Endodermal cell (in vitro differentiated cells): ENCODE results near the gene TBC1D1. TPM values are rescaled to one million over a fixed set of nuclear protein-coding genes. Genes with fewer than 3 reads are reported as not detected.

Source experiments
- DNase-seq: peaks from one replicate; pipeline ENCODE4 v3.0.0-alpha.2; 2017
- H3K27ac ChIP-seq: 2 replicates; pipeline ENCODE4 v1.5.1; 2013; ENCODE audit warnings: mild to moderate bottlenecking, low read depth, low read length, moderate library complexity
- H3K27me3 ChIP-seq: 2 replicates; pipeline ENCODE4 v1.6.1; 2013; ENCODE audit warnings: mild to moderate bottlenecking, low read length, moderate library complexity; ENCODE audit not compliant: insufficient read depth, control insufficient read depth, poor library complexity, severe bottlenecking
- H3K36me3 ChIP-seq: 2 replicates; pipeline ENCODE4 v1.7.0; 2013; ENCODE audit warnings: mild to moderate bottlenecking, low read length, moderate library complexity; ENCODE audit not compliant: control insufficient read depth, insufficient read depth
- H3K4me1 ChIP-seq: one replicate; pipeline ENCODE4 v1.7.0; 2013; ENCODE audit warnings: low read length; ENCODE audit not compliant: control insufficient read depth, insufficient read depth
- H3K4me3 ChIP-seq: 2 replicates; pipeline ENCODE4 v1.5.1; 2013; ENCODE audit warnings: mild to moderate bottlenecking, low read length, moderate library complexity
- H3K9ac ChIP-seq: 2 replicates; pipeline ENCODE4 v1.6.1; 2013; ENCODE audit warnings: mild to moderate bottlenecking, low read length, moderate library complexity; ENCODE audit not compliant: poor library complexity, severe bottlenecking; ENCODE audit errors: extremely low read depth
- H3K9me3 ChIP-seq: 2 replicates; pipeline ENCODE4 v1.6.1; 2013; ENCODE audit warnings: mild to moderate bottlenecking, low read length, moderate library complexity; ENCODE audit not compliant: control insufficient read depth
- H3K27ac Mint-ChIP-seq: 2 replicates; pipeline ENCODE4 v1.8.0; 2020; ENCODE audit warnings: mixed read lengths
- H3K27me3 Mint-ChIP-seq: 2 replicates; pipeline ENCODE4 v1.8.0; 2021; ENCODE audit warnings: mild to moderate bottlenecking, mixed read lengths; ENCODE audit not compliant: insufficient read depth
- H3K36me3 Mint-ChIP-seq: 2 replicates; pipeline ENCODE4 v1.8.0; 2020; ENCODE audit warnings: low read depth, mixed read lengths
- H3K4me1 Mint-ChIP-seq: 2 replicates; pipeline ENCODE4 v1.8.0; 2020; ENCODE audit warnings: mixed read lengths
- H3K4me3 Mint-ChIP-seq: 2 replicates; pipeline ENCODE4 v1.8.0; 2020; ENCODE audit warnings: mild to moderate bottlenecking, moderate library complexity, mixed read lengths
- H3K9me3 Mint-ChIP-seq: 2 replicates; pipeline ENCODE4 v1.8.0; 2020; ENCODE audit warnings: mild to moderate bottlenecking, mixed read lengths
- WGBS, 2 experiments: methylation state at CpG; one replicate each; pipeline versions ENCODE4 v1.1.5 to v1.1.7; 2013; ENCODE audit warnings: missing lambda C conversion rate in 2 of 2, mixed read lengths in 1 of 2; ENCODE audit not compliant: insufficient coverage in 1 of 2, insufficient read length in 1 of 2; 5-methylcytosine and 5-hydroxymethylcytosine counted together
- total RNA-seq, 2 donors: library from RNA; stranded (reverse); fragmentation: NEBNext Ultra II Directional in 1 of 2; extraction: Animal tissue kit (Norgen Biotek cat#: 25700) in 1 of 2; gene quantifications; 2 replicates in 1 of 2; 3 replicates in 1 of 2; pipeline ENCODE4 v1.2.1, GENCODE V29; 2021
- TF ChIP-seq, protein P1 (sequence below): fragments of 200-600 bp; sonication (generic); conservative IDR thresholded peaks from 2 replicates; pipeline ENCODE4 v1.5.0; 2021; ENCODE audit warnings: antibody characterized with exemption, mild to moderate bottlenecking

TBC1D1 gene
- total RNA-seq, 2 donors from 2014 or later = 110 to 122 TPM

- WGBS, 2 experiments = 47 to 50% methylated on average over 5 to 10 of the region's 11 CpGs
- Mint-ChIP-seq H3K36me3 (peaks cover 24% of the 10 kb centered on the region), H3K4me1 (peaks cover 12% of the 10 kb centered on the region), H3K27ac (no peak overlapping the region), H3K9me3 (no peaks in the 10 kb centered on the region), H3K4me3 (no peak overlapping the region), H3K27me3 (no peaks in the 10 kb centered on the region)
- no peaks in the 10 kb centered on the region for H3K9me3 ChIP-seq
- no peak overlapping the region for H3K27ac ChIP-seq
- no peak overlapping the region for H3K9ac ChIP-seq
- TF ChIP-seq, protein P1, sequence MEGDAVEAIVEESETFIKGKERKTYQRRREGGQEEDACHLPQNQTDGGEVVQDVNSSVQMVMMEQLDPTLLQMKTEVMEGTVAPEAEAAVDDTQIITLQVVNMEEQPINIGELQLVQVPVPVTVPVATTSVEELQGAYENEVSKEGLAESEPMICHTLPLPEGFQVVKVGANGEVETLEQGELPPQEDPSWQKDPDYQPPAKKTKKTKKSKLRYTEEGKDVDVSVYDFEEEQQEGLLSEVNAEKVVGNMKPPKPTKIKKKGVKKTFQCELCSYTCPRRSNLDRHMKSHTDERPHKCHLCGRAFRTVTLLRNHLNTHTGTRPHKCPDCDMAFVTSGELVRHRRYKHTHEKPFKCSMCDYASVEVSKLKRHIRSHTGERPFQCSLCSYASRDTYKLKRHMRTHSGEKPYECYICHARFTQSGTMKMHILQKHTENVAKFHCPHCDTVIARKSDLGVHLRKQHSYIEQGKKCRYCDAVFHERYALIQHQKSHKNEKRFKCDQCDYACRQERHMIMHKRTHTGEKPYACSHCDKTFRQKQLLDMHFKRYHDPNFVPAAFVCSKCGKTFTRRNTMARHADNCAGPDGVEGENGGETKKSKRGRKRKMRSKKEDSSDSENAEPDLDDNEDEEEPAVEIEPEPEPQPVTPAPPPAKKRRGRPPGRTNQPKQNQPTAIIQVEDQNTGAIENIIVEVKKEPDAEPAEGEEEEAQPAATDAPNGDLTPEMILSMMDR = peak; percentile 91
- no peaks in the 10 kb centered on the region for H3K27me3 ChIP-seq
- H3K36me3 ChIP-seq = peaks cover 10% of the 10 kb centered on the region
- no peak overlapping the region for H3K4me3 ChIP-seq
- DNase-seq = peak; percentile 89
- no peaks in the 10 kb centered on the region for H3K4me1 ChIP-seq
Observed at GRCh38 chr4:38062088-38062775, 171.3 kb downstream of the TBC1D1 start.

DNA sequence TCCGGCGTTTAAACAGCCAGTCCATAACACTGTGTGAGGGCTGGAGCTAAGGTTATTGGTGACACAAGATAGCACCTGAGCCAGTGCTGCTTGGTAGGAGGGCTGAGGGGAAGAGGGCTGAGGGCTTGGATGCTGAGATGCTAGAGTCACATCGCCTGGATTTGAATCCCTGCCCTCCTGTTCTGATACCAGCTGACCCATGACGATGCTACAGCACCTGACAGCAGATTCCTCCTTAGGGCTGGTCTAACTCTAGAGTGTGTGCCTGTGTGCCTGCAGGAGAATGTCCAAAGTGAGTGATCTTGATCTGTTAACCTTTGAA is 171.9 kb downstream of the TBC1D1 start:
- no peak for DNase-seq
- TF ChIP-seq, protein P1 = no peak
- H3K27me3 Mint-ChIP-seq = no peaks in the 10 kb centered on the region
- Histone ChIP-seq H3K9me3 (no peaks in the 10 kb centered on the region), H3K4me3 (no peak overlapping the region), H3K27ac (no peak overlapping the region), H3K36me3 (peaks cover 5% of the 10 kb centered on the region), H3K4me1 (no peaks in the 10 kb centered on the region), H3K9ac (no peak overlapping the region), H3K27me3 (no peaks in the 10 kb centered on the region)
- peaks cover 27% of the 10 kb centered on the region for H3K36me3 Mint-ChIP-seq
- 89 to 94% methylated on average over 4 of the region's 4 CpGs for WGBS, 2 experiments
- no peaks in the 10 kb centered on the region for H3K9me3 Mint-ChIP-seq
- no peak overlapping the region for H3K4me3 Mint-ChIP-seq
- H3K27ac Mint-ChIP-seq = no peak overlapping the region
- H3K4me1 Mint-ChIP-seq = peaks cover 12% of the 10 kb centered on the region

DNA sequence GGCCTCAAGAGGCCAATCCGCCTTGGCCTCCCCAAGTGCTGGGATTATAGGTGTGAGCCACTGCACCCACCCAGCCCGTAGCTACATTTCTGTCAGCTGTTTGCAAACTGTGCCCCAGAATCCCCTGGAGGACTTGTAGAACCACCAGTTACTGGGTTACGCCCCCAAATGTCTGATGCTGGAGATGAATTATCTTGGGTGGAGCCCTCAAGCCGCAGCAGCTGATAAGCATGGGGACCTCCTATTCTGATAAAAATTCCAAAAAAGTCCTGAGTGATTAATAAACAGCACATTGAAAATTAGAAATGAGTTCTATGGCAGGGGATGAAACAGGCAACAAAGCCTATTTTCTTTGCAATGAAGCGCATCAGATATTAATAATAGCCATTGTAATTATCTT is 174.3 kb downstream of the TBC1D1 start:
- Histone ChIP-seq H3K27me3 (no peaks in the 10 kb centered on the region), H3K9me3 (no peaks in the 10 kb centered on the region), H3K27ac (no peak overlapping the region), H3K36me3 (no peaks in the 10 kb centered on the region), H3K4me1 (peaks cover 8% of the 10 kb centered on the region), H3K9ac (no peak overlapping the region), H3K4me3 (no peak overlapping the region)
- H3K27me3 Mint-ChIP-seq = no peaks in the 10 kb centered on the region
- no peaks in the 10 kb centered on the region for H3K9me3 Mint-ChIP-seq
- WGBS, 2 experiments = 94 to 96% methylated on average over 2 to 4 of the region's 5 CpGs
- peaks cover 21% of the 10 kb centered on the region for H3K4me1 Mint-ChIP-seq
- TF ChIP-seq, protein P1 = no peak
- H3K4me3 Mint-ChIP-seq = no peak overlapping the region
- no peak for DNase-seq
- peaks cover 17% of the 10 kb centered on the region for H3K36me3 Mint-ChIP-seq
- H3K27ac Mint-ChIP-seq = no peak overlapping the region
